Measurements from ENCODE around the gene RAP2B. TPM values are rescaled to one million over a fixed set of nuclear protein-coding genes. Genes with fewer than 3 reads are reported as not detected.

RAP2B gene
- total RNA-seq, 1 experiment from 2014 or later: 18.2 TPM

DNA sequence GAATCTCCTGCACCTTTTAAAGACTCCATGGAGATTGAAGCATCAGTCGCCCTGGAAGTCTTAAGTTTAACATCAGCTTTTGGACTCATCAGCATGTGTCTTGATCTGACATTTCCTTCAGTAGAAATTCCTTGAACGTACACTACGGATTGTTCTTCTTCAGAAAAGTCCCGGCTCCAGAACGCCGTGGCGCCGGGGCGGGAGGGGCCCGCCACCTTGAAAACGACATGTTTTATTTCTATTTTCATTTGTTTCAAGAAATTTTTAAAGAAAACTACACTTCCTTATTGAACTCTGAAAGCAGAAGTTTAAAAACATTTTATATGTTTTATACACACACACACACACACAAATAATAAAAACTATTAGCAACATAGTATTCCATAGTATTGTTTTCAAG lies 32.6 kb upstream of the RAP2B start:
- Histone ChIP-seq H2BK12ac (ENCODE audit: insufficient read length, low read depth, low read length) (no peak overlapping the region), H4K5ac (ENCODE audit: insufficient read length, low read depth, low read length) (no peak overlapping the region), H2BK5ac (ENCODE audit: insufficient read length, low read length) (no peak overlapping the region), H3T11ph (ENCODE audit: low read length) (no peak overlapping the region), H3K79me1 (ENCODE audit: insufficient read depth, low read depth, low read length, poor library complexity, severe bottlenecking) (no peaks in the 10 kb centered on the region), H3K18ac (ENCODE audit: insufficient read length, low read depth, low read length) (no peak overlapping the region), H3K9me3 (ENCODE audit: control insufficient read depth, low read depth, low read length) (no peaks in the 10 kb centered on the region), H3K4ac (ENCODE audit: low read depth, low read length) (no peak overlapping the region), H2AFZ (ENCODE audit: low read length) (no peak overlapping the region), H3K79me2 (ENCODE audit: insufficient read depth, low read length) (no peaks in the 10 kb centered on the region), H3K4me1 (ENCODE audit: insufficient read depth, low read length) (no peaks in the 10 kb centered on the region), H4K8ac (replicated peaks; ENCODE audit: insufficient read length, low read depth, low read length) (no peak overlapping the region), H2BK15ac (ENCODE audit: low read depth, low read length) (no peak overlapping the region), H2BK20ac (ENCODE audit: low read depth, low read length, poor library complexity, severe bottlenecking) (no peak overlapping the region), H3K56ac (ENCODE audit: insufficient read length, low read depth, low read length) (no peak overlapping the region), H3K14ac (ENCODE audit: insufficient read depth, low read length) (no peak overlapping the region), H4K91ac (ENCODE audit: insufficient read length, low read depth, low read length) (no peak overlapping the region), H3K23me2 (ENCODE audit: insufficient read length, low read depth, low read length, poor library complexity, severe bottlenecking) (no peaks in the 10 kb centered on the region), H2AK5ac (ENCODE audit: insufficient read length, low read length) (no peak overlapping the region), H3K4me2 (ENCODE audit: insufficient read depth, insufficient read length, low read length) (no peak overlapping the region), H3K27me3 (ENCODE audit: insufficient read depth, low read length) (no peaks in the 10 kb centered on the region), H3K9ac (ENCODE audit: extremely low read depth, insufficient read length, low read length) (no peak overlapping the region), H4K20me1 (ENCODE audit: control insufficient read depth, insufficient read depth, insufficient read length) (no peaks in the 10 kb centered on the region), H3K27ac (ENCODE audit: insufficient read length, low read depth, low read length) (no peak overlapping the region), H2BK120ac (ENCODE audit: low read depth, low read length, poor library complexity, severe bottlenecking) (no peak overlapping the region), H3K23ac (ENCODE audit: insufficient read length, low read depth, low read length) (no peak overlapping the region)
- WGBS (ENCODE audit: extremely low coverage, insufficient read length, low lambda C conversion rate): no CpG with 5 or more reads among the region's 11 CpGs
- Mint-ChIP-seq H3K27ac (no peak overlapping the region), H3K36me3 (ENCODE audit: insufficient read depth in 1 of 3, low read depth in 3 of 3) (no peaks in the 10 kb centered on the region; a peak in 1 of 7 replicates), H3K4me1 (no peaks in the 10 kb centered on the region), H3K4me3 (no peak overlapping the region), H3K27me3 (ENCODE audit: low read depth) (no peaks in the 10 kb centered on the region; the same call in 1 of the 2 replicates), H3K9me3 (peaks cover 0 to 2% of the 10 kb centered on the region in 2 experiments; a peak in 3 of 5 replicates)
- TF ChIP-seq, protein P1, sequence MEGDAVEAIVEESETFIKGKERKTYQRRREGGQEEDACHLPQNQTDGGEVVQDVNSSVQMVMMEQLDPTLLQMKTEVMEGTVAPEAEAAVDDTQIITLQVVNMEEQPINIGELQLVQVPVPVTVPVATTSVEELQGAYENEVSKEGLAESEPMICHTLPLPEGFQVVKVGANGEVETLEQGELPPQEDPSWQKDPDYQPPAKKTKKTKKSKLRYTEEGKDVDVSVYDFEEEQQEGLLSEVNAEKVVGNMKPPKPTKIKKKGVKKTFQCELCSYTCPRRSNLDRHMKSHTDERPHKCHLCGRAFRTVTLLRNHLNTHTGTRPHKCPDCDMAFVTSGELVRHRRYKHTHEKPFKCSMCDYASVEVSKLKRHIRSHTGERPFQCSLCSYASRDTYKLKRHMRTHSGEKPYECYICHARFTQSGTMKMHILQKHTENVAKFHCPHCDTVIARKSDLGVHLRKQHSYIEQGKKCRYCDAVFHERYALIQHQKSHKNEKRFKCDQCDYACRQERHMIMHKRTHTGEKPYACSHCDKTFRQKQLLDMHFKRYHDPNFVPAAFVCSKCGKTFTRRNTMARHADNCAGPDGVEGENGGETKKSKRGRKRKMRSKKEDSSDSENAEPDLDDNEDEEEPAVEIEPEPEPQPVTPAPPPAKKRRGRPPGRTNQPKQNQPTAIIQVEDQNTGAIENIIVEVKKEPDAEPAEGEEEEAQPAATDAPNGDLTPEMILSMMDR (conservative IDR thresholded peaks at IDR 0.05): no peak
- DNase-seq: no peak

Data from H9 (cell line).